Sciatic nerve (tissue), 2 donors: ENCODE measurements around the gene EVA1A. TPM values are rescaled to one million over a fixed set of nuclear protein-coding genes. Genes with fewer than 3 reads are reported as not detected.
A peak's percentile ranks its signal among the peaks of the same experiment; 100 is the strongest.

Experiments
- ATAC-seq: fragments of 200-7000 bp; cut with Tn5 transposase; one replicate; pipeline ENCODE4 v1.9.1; 2020; ENCODE audit warnings: mild to moderate bottlenecking, moderate library complexity
- DNase-seq: peaks from one replicate; pipeline ENCODE4 v3.0.0-alpha.2; 2020; ENCODE audit warnings: low spot score
- intact Hi-C: fragments of 100-400 bp; cut with DNase I; formaldehyde crosslinking; loops from one replicate; pipeline ENCODE4 v1.14.2; 2022
- total RNA-seq: library from RNA; stranded (reverse); fragmentation: NEBNext Ultra II Directional; extraction: Animal tissue kit (Norgen Biotek cat#: 25700); gene quantifications from one replicate; pipeline ENCODE4 v1.2.1, GENCODE V29; 2021
- donor health status: DM: no; HTN: no; CAD: no.
- donor health status: DM: no; HTN: no; CAD: no.

Gene EVA1A
- total RNA-seq, 1 donor from 2014 or later: 4.8 TPM

DNA sequence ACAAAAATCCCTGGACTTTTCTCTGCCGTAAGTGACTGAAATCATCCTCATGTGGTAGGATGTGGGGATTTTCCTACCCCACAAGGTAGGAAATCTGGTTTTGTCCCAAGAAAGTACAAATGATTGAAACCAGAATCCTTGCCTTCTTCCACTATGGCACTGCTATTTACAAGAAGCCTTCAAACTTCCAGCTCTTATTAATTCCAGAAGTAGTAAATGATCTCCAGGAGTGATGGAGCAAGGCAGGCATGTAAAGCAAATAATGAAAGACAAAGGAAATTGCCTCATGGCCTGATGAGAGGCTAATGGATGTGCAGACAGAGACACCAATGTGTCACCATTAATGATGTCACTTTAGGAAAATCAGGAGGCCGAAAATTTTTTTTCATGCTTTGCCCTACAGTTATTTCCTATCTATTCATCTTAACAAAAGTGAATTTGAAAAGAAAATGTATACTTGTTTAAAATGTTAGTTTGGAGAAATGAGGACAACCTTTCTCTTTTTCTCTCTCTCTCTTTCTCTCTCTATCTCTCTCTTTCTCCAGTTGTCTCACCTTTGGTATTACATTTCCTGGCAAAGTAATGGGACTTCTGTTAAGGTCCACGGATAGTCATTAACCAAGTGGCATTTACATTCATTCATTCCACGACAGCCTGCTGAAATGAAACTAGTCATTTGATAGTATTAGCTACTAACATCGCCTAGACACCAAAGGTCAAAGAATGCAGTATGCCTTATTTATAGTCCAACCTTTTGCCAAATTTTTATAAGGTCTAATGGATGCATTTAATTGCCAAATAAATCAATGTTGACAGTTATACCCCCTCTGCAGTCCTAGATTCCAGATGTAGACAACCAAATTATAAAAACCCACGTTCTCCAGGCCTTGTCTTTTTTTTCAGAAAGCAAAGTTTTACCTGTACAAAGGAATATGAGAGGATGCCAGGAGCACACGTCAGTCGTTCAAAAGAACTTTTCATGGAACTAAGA is 5.0 kb upstream of the EVA1A start:
- ATAC-seq: no peak
- intact Hi-C loops: no loop called here

DNA sequence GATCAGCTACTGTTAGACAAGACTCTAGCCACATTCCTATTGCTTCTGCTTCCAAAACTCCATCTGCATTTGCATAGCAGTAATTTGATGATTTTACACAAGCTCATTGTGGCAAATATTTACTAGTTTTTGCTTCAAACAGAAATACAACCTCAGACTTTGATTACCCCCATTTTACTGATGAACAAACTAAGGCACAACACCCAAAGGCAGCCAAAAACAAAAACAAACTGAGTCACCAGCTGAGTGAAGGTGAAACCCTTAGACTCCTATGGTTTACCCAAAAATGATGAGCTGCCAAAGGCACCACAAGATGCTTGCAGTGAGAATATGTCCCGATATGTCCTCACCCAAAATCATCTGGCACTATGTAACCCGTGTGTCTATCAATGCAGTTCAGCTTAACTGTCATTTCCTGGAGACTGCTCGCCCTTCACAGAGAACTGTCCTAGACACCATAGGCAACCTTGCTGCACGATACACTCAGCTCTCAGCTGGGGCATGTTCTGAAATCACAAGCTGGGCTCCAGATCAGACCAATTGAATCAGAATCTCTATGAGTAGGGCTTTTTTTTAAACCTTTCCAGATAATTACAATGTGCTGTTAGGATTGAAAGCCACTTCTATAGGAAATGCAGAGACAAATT is 4.1 kb upstream of the EVA1A start:
- no peak for ATAC-seq
- DNase-seq: no peak
- intact Hi-C loops: no loop called here

More for the DNA sequence above, 5.0 kb upstream of the EVA1A start:
- DNase-seq: no peak

DNA sequence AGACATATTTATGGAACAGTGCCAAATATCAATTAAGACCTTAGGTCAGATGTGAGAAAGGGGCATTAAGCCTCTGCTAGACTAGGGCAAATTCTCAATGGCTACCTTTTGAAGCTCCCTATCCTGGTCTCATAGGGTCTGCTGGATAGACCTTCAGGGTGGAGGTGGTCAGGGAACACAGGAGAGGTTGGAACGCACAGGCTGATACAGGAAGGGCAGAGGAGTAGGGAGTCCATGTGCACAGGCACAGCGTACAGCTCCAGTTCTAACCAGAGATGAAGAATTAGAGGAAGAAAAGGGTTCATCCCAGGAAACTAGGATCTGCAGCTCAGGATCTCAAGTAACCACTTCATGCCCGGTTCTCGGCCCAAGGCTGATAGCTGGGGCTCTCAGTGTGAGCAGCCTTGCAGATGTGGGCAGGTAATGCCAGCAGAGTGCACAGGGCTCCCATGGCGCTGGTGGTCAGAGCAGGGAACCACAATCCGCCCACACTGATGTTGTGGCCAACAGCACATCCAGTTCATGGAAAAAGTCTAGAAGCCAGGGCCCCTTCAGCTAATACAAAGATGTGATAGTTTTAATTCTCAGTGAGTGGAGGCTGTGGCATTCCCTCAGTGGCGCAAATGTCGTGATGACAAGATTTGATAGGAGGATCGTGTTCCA is 3.4 kb upstream of the EVA1A start:
- intact Hi-C loops: no loop called here
- DNase-seq (no peak), ATAC-seq (no peak)

DNA sequence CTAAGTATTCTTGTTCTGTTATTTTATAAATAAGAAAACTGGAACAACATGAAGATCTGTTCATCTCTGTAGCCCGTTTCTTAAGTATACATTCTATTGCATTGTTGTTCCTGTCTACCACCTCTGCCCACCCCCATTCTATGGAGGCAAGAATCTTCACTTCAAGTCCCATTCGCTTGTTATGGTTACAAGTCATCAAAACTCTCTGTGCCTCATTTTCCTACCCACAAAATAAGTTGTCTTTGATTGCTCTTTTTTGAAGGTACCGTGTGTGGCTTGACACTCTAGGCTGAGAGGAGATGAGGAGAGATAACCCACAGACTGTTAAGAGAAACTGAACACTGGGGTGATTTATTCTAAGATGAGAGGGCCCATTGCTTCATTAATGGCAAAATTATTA is 2.9 kb upstream of the EVA1A start:
- ATAC-seq (no peak), DNase-seq (no peak)
- intact Hi-C loops: no loop called here

DNA sequence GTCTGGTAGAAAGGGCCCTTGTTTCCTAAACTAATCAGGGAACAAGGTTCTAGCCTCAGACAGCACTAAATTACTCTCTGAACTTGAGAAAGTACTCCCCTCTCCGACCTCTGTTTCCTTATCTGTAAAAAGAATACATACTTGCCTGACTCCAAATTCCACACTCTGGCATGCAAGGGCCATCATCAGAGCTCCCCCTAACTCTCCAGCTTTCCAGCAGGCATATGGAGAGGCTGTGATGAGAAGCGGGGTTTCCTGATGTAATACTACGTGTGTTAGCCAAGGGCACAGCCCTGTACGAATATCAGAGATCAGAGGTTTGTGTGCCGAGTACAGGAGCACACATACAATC is 1.8 kb upstream of the EVA1A start:
- intact Hi-C loops: no loop called here
- ATAC-seq: no peak
- no peak for DNase-seq

DNA sequence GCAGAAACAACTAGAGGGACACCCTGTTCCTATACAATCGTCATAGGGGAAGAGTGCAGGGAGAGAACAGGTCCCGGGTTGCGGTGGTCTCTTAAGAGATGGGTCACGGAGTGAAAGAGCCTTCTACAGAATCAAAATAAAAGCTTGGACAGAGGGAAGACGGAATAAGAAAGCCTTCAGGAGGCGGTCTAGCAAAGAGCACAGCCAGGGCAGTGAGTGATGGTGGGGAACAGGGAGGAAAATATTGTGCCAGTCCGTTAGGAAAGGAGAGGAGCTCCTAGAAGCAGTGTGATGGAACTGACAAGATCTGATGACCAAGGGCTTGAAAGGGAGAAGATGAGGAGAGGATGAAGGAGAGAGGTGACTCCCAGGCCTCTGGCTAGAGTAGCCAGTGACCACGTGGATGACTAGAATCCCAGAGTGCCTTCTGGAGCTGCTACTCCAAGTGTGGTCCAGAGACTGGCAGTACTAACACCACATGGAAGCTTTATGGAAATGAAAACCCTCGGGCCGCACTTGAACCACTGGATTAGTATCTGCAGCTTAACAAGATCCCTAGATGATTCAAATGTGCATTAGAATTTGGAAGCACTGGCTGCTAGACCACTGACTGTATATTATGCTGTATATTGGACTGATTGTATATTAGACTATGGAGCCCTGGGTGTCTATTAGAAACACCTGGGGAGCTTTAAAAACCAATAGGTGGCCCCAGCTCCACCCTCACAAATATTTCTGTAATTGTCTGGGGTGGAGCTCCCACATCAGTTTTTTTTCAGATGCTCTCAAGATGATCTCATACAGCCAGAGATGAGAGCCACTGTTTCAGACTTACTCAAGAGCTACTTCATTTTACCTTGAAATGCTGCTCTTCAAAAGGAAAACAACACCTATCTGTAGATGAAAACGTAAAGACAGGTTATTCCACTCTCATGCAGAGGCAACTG is 1.1 kb upstream of the EVA1A start:
- intact Hi-C loops: no loop called here
- DNase-seq (no peak), ATAC-seq (no peak)

DNA sequence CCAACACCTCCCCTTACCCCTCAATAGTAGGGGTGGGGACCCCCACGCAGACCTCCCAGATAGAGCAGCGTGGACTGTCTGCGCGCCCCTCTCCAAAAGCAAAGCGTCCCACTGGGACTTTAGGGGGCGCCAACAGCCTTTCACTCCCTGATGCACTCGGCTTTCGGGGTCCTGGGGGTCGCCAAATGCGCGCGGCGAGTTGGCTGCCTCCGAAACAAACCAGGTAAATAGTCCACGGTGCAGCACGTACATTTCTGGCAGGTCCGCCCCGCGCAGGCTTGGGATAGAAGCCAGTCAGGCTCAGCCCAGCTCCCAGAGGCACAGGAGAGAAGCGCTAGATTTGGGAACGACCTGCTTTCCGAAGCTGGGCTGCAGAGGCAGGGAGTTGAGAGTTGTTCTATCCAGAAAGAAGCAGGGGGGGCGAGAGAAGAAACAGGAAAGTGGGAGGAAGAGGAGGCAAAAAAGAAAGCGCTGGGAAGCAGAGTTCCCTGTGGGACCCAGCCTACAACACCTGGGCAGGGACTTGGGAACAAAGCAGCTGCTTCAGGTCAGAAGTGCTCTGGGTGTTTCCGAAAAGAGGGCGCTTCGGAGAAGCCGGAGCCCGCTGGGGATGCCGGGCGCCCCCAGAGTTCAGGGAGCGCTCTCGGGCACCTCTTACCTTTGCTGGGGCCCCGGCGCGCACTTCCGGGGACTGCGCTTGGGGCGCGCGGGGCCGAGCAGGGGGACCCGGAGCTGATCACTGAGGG is 544 bp downstream of the EVA1A start:
- ATAC-seq (peak; percentile 63), DNase-seq (no peak)
- intact Hi-C loops: no loop called here

DNA sequence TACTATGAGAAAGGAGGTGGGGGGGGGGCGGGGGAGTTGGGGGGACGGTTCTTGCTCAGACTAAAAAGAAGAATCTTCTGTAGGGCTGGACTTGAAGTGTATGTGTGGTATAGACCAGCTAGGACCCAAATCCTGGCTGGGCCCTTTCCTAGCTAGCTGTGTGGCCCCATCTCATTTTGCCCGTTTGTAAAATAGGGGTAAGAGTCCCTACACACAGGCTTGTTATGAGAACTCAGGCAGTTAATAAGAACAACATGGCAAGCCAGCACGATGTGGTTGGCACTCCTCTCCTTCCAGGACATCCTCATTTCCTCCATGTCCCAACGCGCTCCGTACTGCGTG is 1.1 kb downstream of the EVA1A start:
- no peak for ATAC-seq
- intact Hi-C loops: no loop called here
- no peak for DNase-seq

DNA sequence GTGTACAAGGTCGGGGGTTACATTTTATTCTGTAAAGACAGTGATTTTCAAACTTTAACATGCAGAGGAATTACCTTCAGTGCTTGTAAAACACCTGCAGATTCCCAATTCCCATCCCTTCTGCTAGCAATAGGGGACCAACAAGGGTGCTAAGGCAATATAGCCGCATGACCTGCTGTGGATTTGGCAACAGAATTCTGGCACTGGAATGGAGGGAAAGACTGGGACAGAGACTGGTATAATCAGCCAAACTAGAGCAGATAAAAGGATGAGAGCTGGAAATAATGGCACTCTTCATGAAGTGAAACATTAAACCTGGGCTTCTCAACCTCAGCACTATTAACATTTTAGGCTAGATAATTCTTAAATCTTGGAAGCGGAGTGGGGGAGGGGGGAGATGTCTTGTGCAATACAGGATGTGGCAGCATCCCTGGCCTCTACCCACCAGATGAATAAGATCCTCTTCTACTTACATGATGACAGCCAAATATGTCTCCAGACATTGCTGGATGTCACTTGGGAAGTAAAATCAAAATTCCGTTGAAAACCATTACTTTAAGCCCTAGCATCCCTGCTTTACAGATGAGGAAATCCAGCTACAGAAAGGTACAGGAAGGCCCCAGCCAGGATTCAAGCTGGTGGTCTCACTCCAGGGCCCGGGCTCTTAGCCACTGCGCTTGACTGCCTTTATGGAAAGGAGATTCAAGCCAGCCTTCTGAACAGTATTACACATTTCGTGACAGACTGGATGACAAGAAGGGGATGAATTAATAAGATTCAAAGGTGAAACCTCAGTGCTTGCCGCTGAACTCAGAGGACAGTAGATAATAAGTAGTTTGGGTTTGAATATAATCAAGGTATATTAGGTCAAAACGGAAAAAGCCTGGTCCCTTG is 1.7 kb downstream of the EVA1A start:
- ATAC-seq (no peak), DNase-seq (no peak)
- intact Hi-C loops: no loop called here

DNA sequence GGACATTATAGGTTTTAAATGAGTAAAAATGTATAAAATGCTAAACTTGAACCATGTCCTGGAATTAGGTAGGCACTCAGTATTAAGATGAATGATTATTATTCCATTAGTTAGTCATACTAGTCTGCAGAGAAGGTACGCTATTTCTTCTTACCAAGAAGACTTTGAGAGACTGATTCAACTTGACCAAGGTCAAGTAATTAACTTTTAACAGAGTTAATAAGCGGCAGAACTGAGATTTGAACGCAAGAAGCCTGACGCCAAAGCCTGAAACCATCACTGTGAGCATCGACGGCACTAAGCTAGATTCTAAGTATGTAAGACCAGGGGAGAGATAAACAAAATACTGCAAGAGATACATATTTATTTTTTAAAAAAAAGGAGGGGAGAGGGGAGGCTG is 2.6 kb downstream of the EVA1A start:
- DNase-seq: no peak
- no peak for ATAC-seq
- intact Hi-C loops: no loop called here

DNA sequence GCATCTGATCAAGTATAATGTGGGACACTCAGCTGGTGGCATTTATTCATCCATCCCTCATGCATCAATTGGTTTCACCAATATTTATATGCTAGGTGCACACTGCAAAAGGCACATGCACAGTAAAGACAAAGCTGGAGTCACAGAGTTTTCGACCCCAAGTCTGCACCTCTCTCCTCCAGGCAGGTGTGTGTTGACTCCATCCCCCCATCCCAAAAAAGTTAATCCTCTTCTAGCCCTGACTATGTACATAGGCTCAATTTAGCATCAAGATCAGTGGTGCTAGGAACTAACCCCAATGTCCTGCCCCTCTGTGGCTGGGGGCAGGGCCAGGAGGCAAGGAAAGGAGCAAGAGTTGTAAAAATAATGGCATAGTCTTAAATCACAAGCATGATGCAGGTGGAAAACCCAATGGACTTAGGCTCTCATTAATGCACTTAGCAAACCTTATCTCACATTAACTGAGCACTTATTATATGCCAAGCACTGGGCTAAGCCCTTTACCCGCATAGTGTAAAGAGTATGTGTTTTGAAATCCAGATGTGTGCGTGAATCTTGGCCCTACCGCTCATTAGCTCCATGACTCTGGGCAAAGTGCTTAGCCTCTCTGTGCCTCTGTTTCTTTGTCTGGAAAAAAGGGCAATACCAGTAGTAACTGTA is 3.1 kb downstream of the EVA1A start:
- DNase-seq: no peak
- intact Hi-C loops: no loop called here
- no peak for ATAC-seq

DNA sequence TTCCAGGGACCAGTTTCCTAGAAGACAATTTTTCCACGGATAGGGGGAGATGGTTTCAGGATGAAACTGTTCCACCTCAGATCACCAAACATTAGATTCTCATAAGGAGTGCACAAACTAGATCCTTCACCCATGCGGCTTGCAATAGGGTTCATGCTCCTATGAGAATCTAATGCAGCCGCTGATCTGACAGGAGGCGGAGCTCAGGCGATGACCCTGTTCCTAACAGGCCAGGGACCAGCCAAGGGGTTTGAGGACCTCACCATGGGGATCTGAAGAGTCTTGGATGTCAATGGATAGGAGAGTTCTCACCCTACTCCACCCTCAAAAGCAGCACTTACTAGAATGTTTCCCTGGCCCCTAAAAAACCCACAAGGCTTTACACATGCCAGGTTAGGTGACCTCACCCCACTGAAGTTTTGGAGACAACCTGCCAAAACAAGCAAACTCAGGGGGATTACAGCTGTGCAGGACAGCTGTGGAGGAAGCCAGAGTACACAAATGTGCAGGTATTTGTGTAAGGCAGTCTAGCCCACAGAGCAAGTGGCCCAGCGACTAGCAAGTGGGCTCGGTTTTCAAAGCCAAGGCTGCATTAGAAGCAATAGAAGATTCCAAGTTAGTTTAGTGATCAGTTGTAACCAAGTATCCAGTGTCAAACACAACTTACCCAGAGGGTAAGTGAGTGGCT is 3.9 kb downstream of the EVA1A start:
- DNase-seq: no peak
- ATAC-seq: no peak
- intact Hi-C loops: no loop called here

DNA sequence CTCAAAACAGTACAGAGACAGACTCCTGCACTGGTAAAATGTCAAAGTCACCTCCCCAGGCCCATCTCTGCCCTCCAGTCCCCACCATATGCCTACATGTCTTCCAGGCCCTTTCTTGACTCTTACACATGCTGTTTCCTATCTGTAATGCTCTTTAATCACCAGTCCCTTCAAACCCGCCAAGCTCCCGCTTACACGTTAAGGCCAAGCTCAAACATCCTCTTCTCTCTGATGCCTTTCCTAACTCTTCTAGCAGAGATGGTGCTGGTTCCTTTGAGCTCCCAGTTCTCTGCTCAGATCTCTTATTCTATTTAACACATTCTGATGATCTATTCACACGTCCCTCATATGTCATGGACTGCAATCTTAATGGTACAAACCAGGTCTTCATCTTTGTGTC is 5.0 kb downstream of the EVA1A start:
- intact Hi-C loops: no loop called here
- ATAC-seq (no peak), DNase-seq (no peak)

DNA sequence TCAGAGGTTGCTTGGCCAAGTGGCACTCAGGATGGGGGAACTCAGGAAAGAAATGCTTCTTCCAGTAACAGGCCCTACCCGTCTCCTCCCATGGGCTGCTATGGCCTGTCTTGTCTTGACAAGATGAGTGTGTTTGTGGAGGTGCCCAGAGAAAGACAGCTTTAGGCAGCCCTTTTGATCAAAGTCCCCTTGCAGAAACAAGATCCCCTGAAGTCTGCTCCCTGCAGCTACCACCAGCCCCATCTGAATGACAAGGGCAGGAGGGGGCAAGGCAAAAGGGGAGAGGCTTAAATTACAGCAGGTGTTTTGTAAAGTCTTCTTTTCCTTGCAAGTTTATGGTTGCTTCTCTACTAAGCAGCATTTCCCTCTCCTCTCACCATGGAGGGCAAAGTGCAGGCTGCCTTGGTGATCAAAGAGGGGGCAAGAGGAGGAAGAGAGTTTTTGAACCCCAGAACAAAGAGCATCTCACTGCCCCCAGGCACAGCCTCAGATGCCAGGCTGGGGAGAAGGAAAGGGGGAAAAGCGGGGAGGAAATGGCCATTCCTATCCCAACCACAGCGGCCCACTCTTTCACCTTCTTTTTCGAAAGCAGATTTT is 6.7 kb downstream of the EVA1A start:
- no peak for ATAC-seq

DNA sequence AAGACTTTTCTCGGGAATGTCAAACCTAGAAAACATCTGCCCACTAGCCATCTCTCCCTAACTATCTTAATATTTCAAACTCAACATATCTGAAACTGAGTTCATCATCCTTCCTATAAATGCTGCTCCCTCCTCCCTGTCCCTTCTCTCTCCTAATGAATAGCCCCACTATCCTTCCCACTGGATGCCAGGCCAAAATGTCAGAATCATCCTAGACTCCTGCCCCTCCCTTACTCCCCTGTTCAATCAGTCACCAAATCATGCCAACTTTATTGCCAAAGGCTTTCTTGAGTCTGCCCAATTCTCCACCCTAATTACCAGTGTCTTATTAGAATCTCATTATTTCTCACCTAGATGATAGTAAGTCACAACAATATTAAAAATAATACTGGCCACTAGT is 8.5 kb downstream of the EVA1A start:
- ATAC-seq: no peak
- intact Hi-C loops: no loop called here
- DNase-seq: no peak

More for the DNA sequence above, 6.7 kb downstream of the EVA1A start:
- DNase-seq: no peak
- intact Hi-C loops: no loop called here

DNA sequence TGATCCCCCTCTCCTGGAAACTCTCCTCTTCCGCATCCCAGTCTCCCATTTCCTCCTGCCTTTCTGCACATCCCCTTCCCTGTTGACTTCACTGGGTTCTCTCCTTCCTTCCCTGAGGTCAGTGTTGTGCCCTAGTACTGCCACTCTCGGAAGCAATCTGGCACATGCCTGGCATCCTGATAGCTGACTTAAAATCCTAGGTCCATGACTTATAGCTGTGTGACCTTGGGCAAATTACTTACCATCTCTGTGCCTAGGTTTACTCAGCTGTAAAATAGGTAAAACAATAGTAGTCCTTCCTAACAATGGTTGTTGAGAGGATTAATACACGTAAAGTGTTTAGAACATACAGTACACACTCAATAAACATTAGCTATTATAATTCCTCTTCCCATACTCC is 9.3 kb downstream of the EVA1A start:
- DNase-seq (no peak), ATAC-seq (no peak)
- intact Hi-C loops: no loop called here
